GM10266 (cell line): ENCODE results near the gene TTLL6.

Source experiments
- DNase-seq: peaks from one replicate; pipeline ENCODE4 v3.0.0; 2012; ENCODE audit errors: extremely low spot score
- CTCF ChIP-seq: IDR thresholded peaks from 2 replicates; pipeline ENCODE4 v1.5.1; 2012; ENCODE audit warnings: mild to moderate bottlenecking, low read depth; ENCODE audit not compliant: control insufficient read depth, insufficient read depth; ENCODE audit errors: missing control alignments

Gene TTLL6

GRCh38 chr17:48746916-48747444 lies 70.0 kb downstream of the TTLL6 start:
- TF ChIP-seq CTCF: no peak

GRCh38 chr17:48745381-48746275 lies 71.4 kb downstream of the TTLL6 start:
- TF ChIP-seq CTCF: no peak
- DNase-seq: no peak

More at GRCh38 chr17:48746916-48747444, 70.0 kb downstream of the TTLL6 start:
- no peak for DNase-seq

GRCh38 chr17:48740537-48740936 lies 76.5 kb downstream of the TTLL6 start:
- no peak for DNase-seq
- TF ChIP-seq CTCF: no peak

- no peak for TF ChIP-seq CTCF
- no peak for DNase-seq
These were observed 78.1 kb downstream of the TTLL6 start for GRCh38 chr17:48738803-48739526.

- DNase-seq: no peak
- TF ChIP-seq CTCF: no peak
These were observed 78.6 kb downstream of the TTLL6 start for GRCh38 chr17:48738424-48738802.

GRCh38 chr17:48737330-48738043 lies 79.5 kb downstream of the TTLL6 start:
- no peak for TF ChIP-seq CTCF
- DNase-seq: no peak
